Endothelial cell of umbilical vein (primary cell): ENCODE measurements around the gene KTN1.

ENCODE experiments used
- CTCF ChIP-seq, 2 donors: IDR thresholded peaks; 1 replicate in 1 of 2; 2 replicates in 1 of 2; pipeline ENCODE4 v1.5.1; 2011; ENCODE audit warnings: low read length in 2 of 2, mild to moderate bottlenecking in 2 of 2, moderate library complexity in 2 of 2, control low read depth in 1 of 2, inconsistent platforms in 1 of 2, low read depth in 1 of 2; ENCODE audit not compliant: insufficient read depth in 1 of 2; ENCODE audit errors: extremely low read depth in 1 of 2
- MAX ChIP-seq: IDR thresholded peaks from 2 replicates; pipeline ENCODE4 v1.6.1; 2011; ENCODE audit not compliant: insufficient read depth, insufficient read length
- POLR2A ChIP-seq: IDR thresholded peaks from 2 replicates; pipeline ENCODE4 v1.6.1; 2012; ENCODE audit warnings: low read depth, mild to moderate bottlenecking, control low read depth, low read length
- POLR2AphosphoS5 ChIP-seq: IDR thresholded peaks from 2 replicates; pipeline ENCODE4 v1.6.1; 2012; ENCODE audit warnings: low read depth, mild to moderate bottlenecking, control low read depth, low read length, moderate library complexity; ENCODE audit not compliant: insufficient read depth

DNA sequence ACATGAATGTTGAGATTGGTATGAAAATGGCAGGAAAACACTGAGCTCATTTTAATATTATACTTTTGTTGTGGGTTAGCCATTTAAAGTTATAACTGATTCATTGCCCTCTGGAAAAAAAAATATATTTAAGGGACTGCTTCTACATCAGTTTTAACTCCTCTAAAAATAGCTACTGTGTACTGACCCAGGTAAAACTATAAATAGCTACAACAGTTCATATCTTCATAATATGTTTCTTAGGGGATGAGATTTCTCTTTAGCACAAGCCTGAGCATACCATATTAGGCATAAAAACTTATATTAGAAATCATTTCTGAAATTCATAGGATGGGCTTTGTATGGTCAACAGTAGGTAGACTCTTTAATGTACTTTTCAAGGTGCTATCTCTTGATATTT, 81.0 kb downstream of the KTN1 start:
- no peak for TF ChIP-seq MAX
- TF ChIP-seq POLR2AphosphoS5: no peak
- TF ChIP-seq CTCF (IDR thresholded peaks at IDR 0.05; ENCODE audit: extremely low read depth in 1 of 2, insufficient read depth in 1 of 2, low read depth in 1 of 2, low read length in 2 of 2): no peak
- TF ChIP-seq POLR2A: no peak
